HEK293 (cell line): ENCODE measurements around the gene RNF223.

Source experiments
- BCL11A ChIP-seq: fragments of 450-650 bp; formaldehyde crosslinking; IDR thresholded peaks from 2 replicates; pipeline ENCODE4 v1.5.1; 2016; ENCODE audit warnings: low read depth, missing biosample characterization, missing genetic modification characterization
- TSHZ1 ChIP-seq: fragments of 450-650 bp; formaldehyde crosslinking; IDR thresholded peaks from 2 replicates; pipeline ENCODE4 v1.5.1; 2016; ENCODE audit warnings: missing biosample characterization, missing genetic modification characterization, borderline replicate concordance
- ZBTB1 ChIP-seq: fragments of 450-650 bp; formaldehyde crosslinking; IDR thresholded peaks from 2 replicates; pipeline ENCODE4 v1.5.1; 2016; ENCODE audit warnings: missing biosample characterization, missing genetic modification characterization
- ZBTB48 ChIP-seq: fragments of 450-650 bp; formaldehyde crosslinking; IDR thresholded peaks from 2 replicates; pipeline ENCODE4 v1.5.1; 2016; ENCODE audit warnings: missing biosample characterization, missing genetic modification characterization
- ZBTB49 ChIP-seq: fragments of 450-650 bp; formaldehyde crosslinking; IDR thresholded peaks from 2 replicates; pipeline ENCODE4 v1.5.1; 2016; ENCODE audit warnings: missing biosample characterization, missing genetic modification characterization, low read depth
- ZNF114 ChIP-seq: fragments of 450-650 bp; formaldehyde crosslinking; IDR thresholded peaks from 2 replicates; pipeline ENCODE4 v1.5.0; 2017; ENCODE audit warnings: missing biosample characterization, missing genetic modification characterization
- ZNF133 ChIP-seq: fragments of 450-650 bp; formaldehyde crosslinking; IDR thresholded peaks from 2 replicates; pipeline ENCODE4 v1.5.1; 2016; ENCODE audit warnings: missing biosample characterization, missing genetic modification characterization
- ZNF341 ChIP-seq: fragments of 450-650 bp; formaldehyde crosslinking; IDR thresholded peaks from 2 replicates; pipeline ENCODE4; 2016; ENCODE audit warnings: low read depth, missing biosample characterization, missing genetic modification characterization
- ZNF423 ChIP-seq: fragments of 450-650 bp; formaldehyde crosslinking; IDR thresholded peaks from 2 replicates; pipeline ENCODE4 v1.5.1; 2016; ENCODE audit warnings: missing biosample characterization, missing genetic modification characterization
- ZNF426 ChIP-seq: fragments of 450-650 bp; formaldehyde crosslinking; IDR thresholded peaks from 2 replicates; pipeline ENCODE4 v1.5.1; 2017; ENCODE audit warnings: missing biosample characterization, missing genetic modification characterization, mild to moderate bottlenecking, inconsistent platforms, moderate library complexity
- ZNF473 ChIP-seq: fragments of 450-650 bp; formaldehyde crosslinking; IDR thresholded peaks from 2 replicates; pipeline ENCODE4 v1.5.1; 2017; ENCODE audit warnings: missing biosample characterization, missing genetic modification characterization
- ZNF48 ChIP-seq: fragments of 450-650 bp; formaldehyde crosslinking; IDR thresholded peaks from 2 replicates; pipeline ENCODE4 v1.5.1; 2016; ENCODE audit warnings: missing biosample characterization, missing genetic modification characterization
- ZNF530 ChIP-seq: fragments of 450-650 bp; formaldehyde crosslinking; IDR thresholded peaks from 2 replicates; pipeline ENCODE4 v1.5.1; 2016; ENCODE audit warnings: low read depth, missing biosample characterization, missing genetic modification characterization
- ZNF624 ChIP-seq: fragments of 450-650 bp; formaldehyde crosslinking; IDR thresholded peaks from 2 replicates; pipeline ENCODE4 v1.5.1; 2017; ENCODE audit warnings: missing biosample characterization, missing genetic modification characterization
- ZNF792 ChIP-seq: fragments of 450-650 bp; formaldehyde crosslinking; IDR thresholded peaks from 2 replicates; pipeline ENCODE4 v1.5.1; 2016; ENCODE audit warnings: missing biosample characterization, missing genetic modification characterization
- ZNF837 ChIP-seq: fragments of 450-650 bp; formaldehyde crosslinking; IDR thresholded peaks from 2 replicates; pipeline ENCODE4 v1.5.1; 2016; ENCODE audit warnings: missing biosample characterization, missing genetic modification characterization
- ZSCAN5A ChIP-seq: fragments of 450-650 bp; formaldehyde crosslinking; IDR thresholded peaks from 2 replicates; pipeline ENCODE4 v1.5.1; 2016; ENCODE audit warnings: missing biosample characterization, missing genetic modification characterization
- TF ChIP-seq, protein P1 (sequence below): fragments of 450-650 bp; formaldehyde crosslinking; IDR thresholded peaks from 2 replicates; pipeline ENCODE4 v1.5.1; 2017; ENCODE audit warnings: missing biosample characterization, mild to moderate bottlenecking, missing genetic modification characterization, moderate library complexity
- TF ChIP-seq, protein P2 (sequence below): fragments of 450-650 bp; formaldehyde crosslinking; IDR thresholded peaks from 2 replicates; pipeline ENCODE4 v1.5.1; 2016; ENCODE audit warnings: missing biosample characterization, missing genetic modification characterization
- TF ChIP-seq, protein P3 (sequence below): fragments of 450-650 bp; formaldehyde crosslinking; IDR thresholded peaks from 2 replicates; pipeline ENCODE4; 2016; ENCODE audit warnings: missing biosample characterization, missing genetic modification characterization
- TF ChIP-seq, protein P4 (sequence below): fragments of 450-650 bp; formaldehyde crosslinking; IDR thresholded peaks from 2 replicates; pipeline ENCODE4 v1.5.1; 2016; ENCODE audit warnings: missing biosample characterization, missing genetic modification characterization, low read depth
- TF ChIP-seq, protein P5 (sequence below): fragments of 450-650 bp; formaldehyde crosslinking; IDR thresholded peaks from 2 replicates; pipeline ENCODE4 v1.5.1; 2016; ENCODE audit warnings: missing biosample characterization, missing genetic modification characterization

RNF223 gene

GRCh38 chr1:1059494-1060280 is 14.4 kb downstream of the RNF223 start (continued):
- TF ChIP-seq TSHZ1 (no peak), ZNF624 (tag by site-specific recombination) (no peak), ZNF837 (tag by site-specific recombination) (no peak), ZNF48 (tag by site-specific recombination) (no peak), BCL11A (no peak), ZBTB48 (no peak), ZNF792 (tag by site-specific recombination) (no peak), ZBTB1 (tag by site-specific recombination) (no peak), ZNF341 (no peak), ZSCAN5A (tag by site-specific recombination) (no peak), ZBTB49 (no peak), ZNF426 (tag by site-specific recombination) (no peak), ZNF530 (tag by site-specific recombination) (no peak), ZNF133 (no peak), ZNF473 (tag by site-specific recombination) (no peak), ZNF114 (no peak), ZNF423 (tag by site-specific recombination) (0 out of 2 replicates have a peak, but pooled peaks have one; percentile 12)
- TF ChIP-seq, protein P1, sequence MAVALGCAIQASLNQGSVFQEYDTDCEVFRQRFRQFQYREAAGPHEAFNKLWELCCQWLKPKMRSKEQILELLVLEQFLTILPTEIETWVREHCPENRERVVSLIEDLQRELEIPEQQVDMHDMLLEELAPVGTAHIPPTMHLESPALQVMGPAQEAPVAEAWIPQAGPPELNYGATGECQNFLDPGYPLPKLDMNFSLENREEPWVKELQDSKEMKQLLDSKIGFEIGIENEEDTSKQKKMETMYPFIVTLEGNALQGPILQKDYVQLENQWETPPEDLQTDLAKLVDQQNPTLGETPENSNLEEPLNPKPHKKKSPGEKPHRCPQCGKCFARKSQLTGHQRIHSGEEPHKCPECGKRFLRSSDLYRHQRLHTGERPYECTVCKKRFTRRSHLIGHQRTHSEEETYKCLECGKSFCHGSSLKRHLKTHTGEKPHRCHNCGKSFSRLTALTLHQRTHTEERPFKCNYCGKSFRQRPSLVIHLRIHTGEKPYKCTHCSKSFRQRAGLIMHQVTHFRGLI (tag by site-specific recombination): no peak
- TF ChIP-seq, protein P2, sequence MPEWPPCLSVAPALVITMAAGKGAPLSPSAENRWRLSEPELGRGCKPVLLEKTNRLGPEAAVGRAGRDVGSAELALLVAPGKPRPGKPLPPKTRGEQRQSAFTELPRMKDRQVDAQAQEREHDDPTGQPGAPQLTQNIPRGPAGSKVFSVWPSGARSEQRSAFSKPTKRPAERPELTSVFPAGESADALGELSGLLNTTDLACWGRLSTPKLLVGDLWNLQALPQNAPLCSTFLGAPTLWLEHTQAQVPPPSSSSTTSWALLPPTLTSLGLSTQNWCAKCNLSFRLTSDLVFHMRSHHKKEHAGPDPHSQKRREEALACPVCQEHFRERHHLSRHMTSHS (tag by site-specific recombination): no peak
- TF ChIP-seq, protein P3, sequence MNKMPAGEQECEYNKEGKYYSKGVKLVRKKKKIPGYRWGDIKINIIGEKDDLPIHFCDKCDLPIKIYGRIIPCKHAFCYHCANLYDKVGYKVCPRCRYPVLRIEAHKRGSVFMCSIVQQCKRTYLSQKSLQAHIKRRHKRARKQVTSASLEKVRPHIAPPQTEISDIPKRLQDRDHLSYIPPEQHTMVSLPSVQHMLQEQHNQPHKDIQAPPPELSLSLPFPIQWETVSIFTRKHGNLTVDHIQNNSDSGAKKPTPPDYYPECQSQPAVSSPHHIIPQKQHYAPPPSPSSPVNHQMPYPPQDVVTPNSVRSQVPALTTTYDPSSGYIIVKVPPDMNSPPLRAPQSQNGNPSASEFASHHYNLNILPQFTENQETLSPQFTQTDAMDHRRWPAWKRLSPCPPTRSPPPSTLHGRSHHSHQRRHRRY (tag by site-specific recombination): no peak
- TF ChIP-seq, protein P4, sequence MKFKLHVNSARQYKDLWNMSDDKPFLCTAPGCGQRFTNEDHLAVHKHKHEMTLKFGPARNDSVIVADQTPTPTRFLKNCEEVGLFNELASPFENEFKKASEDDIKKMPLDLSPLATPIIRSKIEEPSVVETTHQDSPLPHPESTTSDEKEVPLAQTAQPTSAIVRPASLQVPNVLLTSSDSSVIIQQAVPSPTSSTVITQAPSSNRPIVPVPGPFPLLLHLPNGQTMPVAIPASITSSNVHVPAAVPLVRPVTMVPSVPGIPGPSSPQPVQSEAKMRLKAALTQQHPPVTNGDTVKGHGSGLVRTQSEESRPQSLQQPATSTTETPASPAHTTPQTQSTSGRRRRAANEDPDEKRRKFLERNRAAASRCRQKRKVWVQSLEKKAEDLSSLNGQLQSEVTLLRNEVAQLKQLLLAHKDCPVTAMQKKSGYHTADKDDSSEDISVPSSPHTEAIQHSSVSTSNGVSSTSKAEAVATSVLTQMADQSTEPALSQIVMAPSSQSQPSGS (tag by site-specific recombination): no peak
- TF ChIP-seq, protein P5, sequence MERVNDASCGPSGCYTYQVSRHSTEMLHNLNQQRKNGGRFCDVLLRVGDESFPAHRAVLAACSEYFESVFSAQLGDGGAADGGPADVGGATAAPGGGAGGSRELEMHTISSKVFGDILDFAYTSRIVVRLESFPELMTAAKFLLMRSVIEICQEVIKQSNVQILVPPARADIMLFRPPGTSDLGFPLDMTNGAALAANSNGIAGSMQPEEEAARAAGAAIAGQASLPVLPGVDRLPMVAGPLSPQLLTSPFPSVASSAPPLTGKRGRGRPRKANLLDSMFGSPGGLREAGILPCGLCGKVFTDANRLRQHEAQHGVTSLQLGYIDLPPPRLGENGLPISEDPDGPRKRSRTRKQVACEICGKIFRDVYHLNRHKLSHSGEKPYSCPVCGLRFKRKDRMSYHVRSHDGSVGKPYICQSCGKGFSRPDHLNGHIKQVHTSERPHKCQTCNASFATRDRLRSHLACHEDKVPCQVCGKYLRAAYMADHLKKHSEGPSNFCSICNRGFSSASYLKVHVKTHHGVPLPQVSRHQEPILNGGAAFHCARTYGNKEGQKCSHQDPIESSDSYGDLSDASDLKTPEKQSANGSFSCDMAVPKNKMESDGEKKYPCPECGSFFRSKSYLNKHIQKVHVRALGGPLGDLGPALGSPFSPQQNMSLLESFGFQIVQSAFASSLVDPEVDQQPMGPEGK (tag by site-specific recombination): 0 out of 2 replicates have a peak, but pooled peaks have one; percentile 33
